Right lobe of liver (tissue), 4 donors: ENCODE data around the gene SP7.

Source experiments
- POLR2A ChIP-seq: fragments of 450-650 bp; IDR thresholded peaks from one replicate; pipeline ENCODE4 v1.6.1; 2017; ENCODE audit warnings: antibody characterized with exemption, mild to moderate bottlenecking
- TF ChIP-seq, protein P1 (sequence below), 4 donors: fragments of 200-600 bp in 3 of 4; fragments of 450-650 bp in 1 of 4; IDR thresholded peaks; one replicate each; pipeline versions ENCODE4 v1.5.1 to v1.8.0; 2016 to 2022; ENCODE audit warnings: antibody characterized with exemption in 4 of 4, mild to moderate bottlenecking in 2 of 4
- donor health status: DM: no; HTN: no; CAD: no.
- donor health status: DM: no; HTN: no; CAD: no.
- donor health status: DM: no; HTN: yes; CAD: no.

DNA sequence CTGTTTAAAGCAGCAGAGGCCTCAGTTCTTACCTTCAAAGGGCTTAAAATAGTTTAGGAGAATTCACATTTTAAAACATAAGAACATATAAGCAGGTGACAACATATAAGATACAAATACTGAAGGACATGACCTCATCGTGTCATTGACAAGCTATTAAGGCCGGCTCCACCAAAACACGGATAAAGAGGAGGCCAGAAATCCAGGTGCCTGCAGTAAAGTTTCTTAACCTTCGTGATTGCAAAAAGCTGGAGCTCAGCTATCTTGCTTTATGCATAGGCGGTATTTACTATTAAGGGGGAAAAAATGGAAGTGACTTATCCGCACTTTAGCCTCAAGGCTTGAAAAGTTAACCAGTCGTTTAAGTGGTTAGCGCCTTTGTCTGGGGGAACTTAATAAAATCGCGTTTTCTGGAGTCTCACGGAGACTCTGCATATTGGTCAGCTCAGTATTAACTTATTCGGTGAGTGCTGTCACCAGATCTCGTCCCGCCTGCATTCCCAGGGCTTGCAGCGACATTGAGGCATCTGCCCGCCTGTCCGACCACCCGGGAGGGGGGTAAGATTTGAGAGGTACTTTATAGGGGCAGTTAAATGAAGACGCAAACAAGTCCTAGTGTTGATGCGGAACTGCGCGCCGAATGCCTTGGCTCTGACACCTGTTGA is 42.7 kb upstream of the SP7 start:
- TF ChIP-seq, protein P1, sequence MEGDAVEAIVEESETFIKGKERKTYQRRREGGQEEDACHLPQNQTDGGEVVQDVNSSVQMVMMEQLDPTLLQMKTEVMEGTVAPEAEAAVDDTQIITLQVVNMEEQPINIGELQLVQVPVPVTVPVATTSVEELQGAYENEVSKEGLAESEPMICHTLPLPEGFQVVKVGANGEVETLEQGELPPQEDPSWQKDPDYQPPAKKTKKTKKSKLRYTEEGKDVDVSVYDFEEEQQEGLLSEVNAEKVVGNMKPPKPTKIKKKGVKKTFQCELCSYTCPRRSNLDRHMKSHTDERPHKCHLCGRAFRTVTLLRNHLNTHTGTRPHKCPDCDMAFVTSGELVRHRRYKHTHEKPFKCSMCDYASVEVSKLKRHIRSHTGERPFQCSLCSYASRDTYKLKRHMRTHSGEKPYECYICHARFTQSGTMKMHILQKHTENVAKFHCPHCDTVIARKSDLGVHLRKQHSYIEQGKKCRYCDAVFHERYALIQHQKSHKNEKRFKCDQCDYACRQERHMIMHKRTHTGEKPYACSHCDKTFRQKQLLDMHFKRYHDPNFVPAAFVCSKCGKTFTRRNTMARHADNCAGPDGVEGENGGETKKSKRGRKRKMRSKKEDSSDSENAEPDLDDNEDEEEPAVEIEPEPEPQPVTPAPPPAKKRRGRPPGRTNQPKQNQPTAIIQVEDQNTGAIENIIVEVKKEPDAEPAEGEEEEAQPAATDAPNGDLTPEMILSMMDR (IDR thresholded peaks at IDR 0.05) = no peak
- no peak for TF ChIP-seq POLR2A
